SK-N-SH (cell line): Measurements from ENCODE around the gene NBEAL2. TPM values are rescaled to one million over a fixed set of nuclear protein-coding genes. Genes with fewer than 3 reads are reported as not detected.

Experiments
- CTCF ChIA-PET: fragments of 300-600, 350-600 bp; formaldehyde crosslinking; extraction: SDS; loops from one replicate; lab custom pipeline; 2021; lab: Yijun Ruan, JAX
- POLR2A ChIA-PET: fragments of 350-600 bp; sonication (Branson Sonifier 250); formaldehyde crosslinking; extraction: SDS; loops from one replicate; lab custom pipeline; 2020; ENCODE audit warnings: antibody characterized with exemption, inconsistent platforms; lab: Yijun Ruan, JAX
- DNase-seq: peaks from one replicate; pipeline ENCODE4 v3.0.0; 2012
- H2AFZ ChIP-seq: fragments of 200-600 bp; sonication (generic); 2 replicates; pipeline ENCODE4 v1.8.1; 2016; ENCODE audit warnings: antibody characterized with exemption, mild to moderate bottlenecking, low read depth
- H3F3A ChIP-seq: fragments of 200-600 bp; sonication (generic); replicated peaks from 2 replicates; pipeline ENCODE3; 2016; ENCODE audit warnings: antibody characterized with exemption, mild to moderate bottlenecking; ENCODE audit not compliant: insufficient read depth
- H3K27ac ChIP-seq, 2 experiments: fragments of 200-500 bp in 1 of 2; fragments of 200-600 bp in 1 of 2; sonication (Bioruptor generic) in 1 of 2; sonication (generic), shearing (Covaris generic) in 1 of 2; 2 replicates each; pipeline versions ENCODE4 v1.5.1 to v1.6.1; 2014 to 2016; ENCODE audit warnings: low read depth in 2 of 2, inconsistent platforms in 1 of 2, low read length in 1 of 2, mild to moderate bottlenecking in 1 of 2, mixed read lengths in 1 of 2
- H3K27me3 ChIP-seq: fragments of 200-600 bp; sonication (generic), shearing (Covaris generic); 2 replicates; pipeline ENCODE4 v1.6.1; 2016; ENCODE audit warnings: mixed run types; ENCODE audit not compliant: insufficient read depth
- H3K36me3 ChIP-seq, 2 experiments: fragments of 200-500 bp in 1 of 2; fragments of 200-600 bp in 1 of 2; sonication (Bioruptor generic) in 1 of 2; sonication (generic) in 1 of 2; replicated peaks in 1 of 2; 2 replicates each; pipeline versions ENCODE3 to v1.5.1; 2014 to 2016; ENCODE audit warnings: low read length in 1 of 2, mild to moderate bottlenecking in 1 of 2; ENCODE audit not compliant: insufficient read depth in 2 of 2, control insufficient read depth in 1 of 2
- H3K4me1 ChIP-seq, 2 experiments: fragments of 200-500 bp in 1 of 2; fragments of 200-600 bp in 1 of 2; sonication (Bioruptor generic) in 1 of 2; sonication (generic), shearing (Covaris generic) in 1 of 2; 2 replicates each; pipeline versions ENCODE4 v1.5.1 to v1.6.1; 2014 to 2016; ENCODE audit warnings: low read depth in 1 of 2, low read length in 1 of 2, mixed run types in 1 of 2; ENCODE audit not compliant: insufficient read depth in 2 of 2, control insufficient read depth in 1 of 2
- H3K4me2 ChIP-seq: fragments of 200-600 bp; sonication (generic), shearing (Covaris generic); 2 replicates; pipeline ENCODE4 v1.6.1; 2017; ENCODE audit warnings: mixed run types
- H3K4me3 ChIP-seq, 2 experiments: fragments of 200-500 bp in 1 of 2; fragments of 200-600 bp in 1 of 2; sonication (Bioruptor generic) in 1 of 2; sonication (generic), shearing (Covaris generic) in 1 of 2; 2 replicates each; pipeline versions ENCODE4 v1.5.1 to v1.8.1; 2014 to 2016; ENCODE audit warnings: low read depth in 2 of 2, inconsistent platforms in 1 of 2, low read length in 1 of 2, mild to moderate bottlenecking in 1 of 2, mixed read lengths in 1 of 2, moderate library complexity in 1 of 2
- H3K79me2 ChIP-seq: fragments of 200-600 bp; sonication (generic); 2 replicates; pipeline ENCODE4 v1.8.1; 2017; ENCODE audit warnings: mild to moderate bottlenecking; ENCODE audit not compliant: insufficient read depth
- H3K9ac ChIP-seq: fragments of 200-600 bp; sonication (generic); 2 replicates; pipeline ENCODE4 v1.6.1; 2017; ENCODE audit warnings: mixed run types
- H3K9me2 ChIP-seq: fragments of 200-600 bp; sonication (generic); 2 replicates; pipeline ENCODE4 v1.6.1; 2017; ENCODE audit warnings: mixed run types
- H3K9me3 ChIP-seq: fragments of 200-600 bp; sonication (generic); 2 replicates; pipeline ENCODE4 v1.6.1; 2017; ENCODE audit warnings: mixed run types, mild to moderate bottlenecking, moderate library complexity
- H4K20me1 ChIP-seq: fragments of 200-600 bp; sonication (generic); 2 replicates; pipeline ENCODE4 v1.6.1; 2017; ENCODE audit warnings: mild to moderate bottlenecking, mixed run types; ENCODE audit not compliant: insufficient read depth
- ELF1 ChIP-seq: IDR thresholded peaks from 2 replicates; pipeline ENCODE4 v1.4.0; 2012
- MXI1 ChIP-seq: IDR thresholded peaks from 2 replicates; pipeline ENCODE4 v1.6.1; 2012; ENCODE audit warnings: mild to moderate bottlenecking, low read depth, low read length, improper control_type of control experiment
- NFIC ChIP-seq: IDR thresholded peaks from 2 replicates; pipeline ENCODE4 v1.4.0; 2012; ENCODE audit warnings: borderline replicate concordance
- NRF1 ChIP-seq: IDR thresholded peaks from 2 replicates; pipeline ENCODE4 v1.6.1; 2012; ENCODE audit warnings: low read depth, mild to moderate bottlenecking, low read length
- TCF12 ChIP-seq: IDR thresholded peaks from 2 replicates; pipeline ENCODE4 v1.4.0; 2012
- WGBS: methylation state at CpG from one replicate; pipeline ENCODE4 v1.1.6; 2017; ENCODE audit warnings: low lambda C conversion rate; 5-methylcytosine and 5-hydroxymethylcytosine counted together
- polyA plus RNA-seq, 3 experiments: library from polyadenylated mRNA; depleted of rRNA; stranded (reverse); fragments of >200 nt; gene quantifications; 2 replicates each; pipeline ENCODE4 v1.2.3, GENCODE V29; 2012
- TF ChIP-seq, protein P1 (sequence below): fragments of 150-350 bp; IDR thresholded peaks from 2 replicates; pipeline ENCODE4 v1.6.1; 2016; ENCODE audit warnings: mild to moderate bottlenecking, low read depth, low read length
- TF ChIP-seq, protein P2 (sequence below): IDR thresholded peaks from 2 replicates; pipeline ENCODE4 v1.4.0; 2012; ENCODE audit warnings: low read depth, borderline replicate concordance
- TF ChIP-seq, protein P3 (sequence below): fragments of 150-350 bp; IDR thresholded peaks from 2 replicates; pipeline ENCODE4 v1.6.1; 2017; ENCODE audit warnings: antibody characterized with exemption, low read length, low read depth, borderline replicate concordance

The NBEAL2 gene
- polyA plus RNA-seq, 1 of the 3 experiments (the other 2 are of a cell fraction): 20.3 TPM

DNA sequence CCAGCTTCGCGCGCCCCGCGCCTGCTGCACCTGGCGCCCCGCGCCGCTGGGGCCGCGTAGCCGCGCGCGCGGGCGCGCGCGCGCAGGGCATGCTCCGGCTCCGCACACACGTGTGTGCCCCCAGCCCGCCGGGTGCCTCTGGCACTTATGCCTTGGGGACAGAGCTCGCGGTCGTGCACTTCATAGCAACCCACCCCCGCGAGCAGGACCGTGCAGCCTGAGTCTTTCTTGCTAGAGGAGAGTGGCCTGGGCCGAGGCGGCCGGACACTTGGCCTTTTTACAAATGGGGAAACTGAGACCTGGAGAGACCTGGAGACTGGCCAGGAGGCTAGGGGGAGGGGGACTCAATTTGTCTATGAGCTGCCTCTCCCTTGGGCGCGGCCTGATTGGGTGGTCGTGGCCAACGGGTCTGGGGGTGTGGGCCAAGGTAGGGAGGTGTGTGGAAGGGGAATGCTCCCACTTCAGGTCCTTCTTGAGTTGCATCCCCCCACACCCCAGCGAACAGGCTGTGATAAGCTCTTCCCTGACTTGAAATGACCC, 562 bp downstream of the NBEAL2 start:
- ChIA-PET CTCF (interaction anchor here (0.9 to 6.8 kb wide), 10 partner anchors 19 to 400 kb away, joined by 3 to 29 read pairs (median 3); partner anchors contain the start of genes MYL3 and PTPN23), POLR2A (interaction anchor here (0.6 to 1.6 kb wide), 6 partner anchors 10 to 151 kb away, joined by 3 to 6 read pairs (median 4); no protein-coding TSS in a partner anchor)
- peak overlapping the region in 1 of 2 experiments; percentile 13; a peak in 1 of 4 replicates for H3K27ac ChIP-seq
- H2AFZ ChIP-seq: no peak overlapping the region
- H3K9ac ChIP-seq: peak overlapping the region; percentile 65
- no peaks in the 10 kb centered on the region for H3K9me2 ChIP-seq
- H3K36me3 ChIP-seq: no peaks in the 10 kb centered on the region
- no peaks in the 10 kb centered on the region for H3F3A ChIP-seq
- peaks cover 3 to 19% of the 10 kb centered on the region in 2 experiments; a peak in 1 of 4 replicates for H3K4me1 ChIP-seq
- peaks cover 17% of the 10 kb centered on the region for H3K79me2 ChIP-seq
- no peaks in the 10 kb centered on the region for H3K9me3 ChIP-seq
- H4K20me1 ChIP-seq: peaks cover 10% of the 10 kb centered on the region
- peak overlapping the region; percentile 65 to 78 for H3K4me3 ChIP-seq
- WGBS: 20% methylated on average over 4 of the region's 40 CpGs
- H3K27me3 ChIP-seq: no peaks in the 10 kb centered on the region
- TF ChIP-seq, protein P1, sequence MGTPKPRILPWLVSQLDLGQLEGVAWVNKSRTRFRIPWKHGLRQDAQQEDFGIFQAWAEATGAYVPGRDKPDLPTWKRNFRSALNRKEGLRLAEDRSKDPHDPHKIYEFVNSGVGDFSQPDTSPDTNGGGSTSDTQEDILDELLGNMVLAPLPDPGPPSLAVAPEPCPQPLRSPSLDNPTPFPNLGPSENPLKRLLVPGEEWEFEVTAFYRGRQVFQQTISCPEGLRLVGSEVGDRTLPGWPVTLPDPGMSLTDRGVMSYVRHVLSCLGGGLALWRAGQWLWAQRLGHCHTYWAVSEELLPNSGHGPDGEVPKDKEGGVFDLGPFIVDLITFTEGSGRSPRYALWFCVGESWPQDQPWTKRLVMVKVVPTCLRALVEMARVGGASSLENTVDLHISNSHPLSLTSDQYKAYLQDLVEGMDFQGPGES: no peak
- TF ChIP-seq NFIC (no peak), NRF1 (no peak), ELF1 (no peak), MXI1 (peak; percentile 51; the same call in 1 of the 2 replicates)
- TF ChIP-seq, protein P2, sequence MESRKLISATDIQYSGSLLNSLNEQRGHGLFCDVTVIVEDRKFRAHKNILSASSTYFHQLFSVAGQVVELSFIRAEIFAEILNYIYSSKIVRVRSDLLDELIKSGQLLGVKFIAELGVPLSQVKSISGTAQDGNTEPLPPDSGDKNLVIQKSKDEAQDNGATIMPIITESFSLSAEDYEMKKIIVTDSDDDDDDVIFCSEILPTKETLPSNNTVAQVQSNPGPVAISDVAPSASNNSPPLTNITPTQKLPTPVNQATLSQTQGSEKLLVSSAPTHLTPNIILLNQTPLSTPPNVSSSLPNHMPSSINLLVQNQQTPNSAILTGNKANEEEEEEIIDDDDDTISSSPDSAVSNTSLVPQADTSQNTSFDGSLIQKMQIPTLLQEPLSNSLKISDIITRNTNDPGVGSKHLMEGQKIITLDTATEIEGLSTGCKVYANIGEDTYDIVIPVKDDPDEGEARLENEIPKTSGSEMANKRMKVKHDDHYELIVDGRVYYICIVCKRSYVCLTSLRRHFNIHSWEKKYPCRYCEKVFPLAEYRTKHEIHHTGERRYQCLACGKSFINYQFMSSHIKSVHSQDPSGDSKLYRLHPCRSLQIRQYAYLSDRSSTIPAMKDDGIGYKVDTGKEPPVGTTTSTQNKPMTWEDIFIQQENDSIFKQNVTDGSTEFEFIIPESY: no peak
- TF ChIP-seq, protein P3, sequence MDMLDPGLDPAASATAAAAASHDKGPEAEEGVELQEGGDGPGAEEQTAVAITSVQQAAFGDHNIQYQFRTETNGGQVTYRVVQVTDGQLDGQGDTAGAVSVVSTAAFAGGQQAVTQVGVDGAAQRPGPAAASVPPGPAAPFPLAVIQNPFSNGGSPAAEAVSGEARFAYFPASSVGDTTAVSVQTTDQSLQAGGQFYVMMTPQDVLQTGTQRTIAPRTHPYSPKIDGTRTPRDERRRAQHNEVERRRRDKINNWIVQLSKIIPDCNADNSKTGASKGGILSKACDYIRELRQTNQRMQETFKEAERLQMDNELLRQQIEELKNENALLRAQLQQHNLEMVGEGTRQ: no peak
- TF ChIP-seq, all 33 proteins: peak for 1
- peak overlapping the region; percentile 97 for H3K4me2 ChIP-seq
- no peak for DNase-seq

DNA sequence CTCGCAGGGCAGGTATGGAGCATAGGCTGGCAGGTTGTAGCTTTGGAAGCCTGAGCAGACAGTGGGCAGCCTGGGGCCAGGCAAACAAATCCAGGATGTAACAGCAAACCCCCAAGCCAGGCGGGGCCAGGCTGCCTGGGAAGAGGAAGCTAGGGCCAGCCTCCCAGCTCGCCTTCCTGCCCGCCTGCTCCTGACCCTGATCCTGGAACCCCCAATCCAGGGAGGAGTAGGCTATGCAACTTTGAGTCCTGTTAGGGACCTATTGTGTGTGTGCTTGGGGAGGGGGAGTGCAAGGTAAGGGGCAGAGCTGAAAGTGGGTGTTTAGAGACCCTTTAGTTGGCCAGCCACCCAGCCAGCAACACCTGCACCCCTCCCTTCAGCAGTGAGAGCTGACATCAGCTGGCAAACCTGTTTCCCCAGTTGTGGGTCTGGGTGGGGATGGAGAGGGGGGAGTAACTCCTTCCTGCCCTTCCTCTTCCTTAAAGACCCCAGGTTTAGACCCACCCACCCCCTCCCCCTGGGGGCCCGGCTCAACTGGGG, 2.5 kb downstream of the NBEAL2 start:
- ChIA-PET POLR2A (no interaction called here), CTCF (interaction anchor here (0.5 to 6.8 kb wide), 8 partner anchors 17 to 493 kb away, joined by 3 to 29 read pairs (median 4); no protein-coding TSS in a partner anchor)
- Histone ChIP-seq H3K9me3 (no peaks in the 10 kb centered on the region), H3K4me2 (no peak overlapping the region), H4K20me1 (no peaks in the 10 kb centered on the region), H3F3A (no peaks in the 10 kb centered on the region), H3K27me3 (no peaks in the 10 kb centered on the region), H3K9ac (no peak overlapping the region), H3K79me2 (peaks cover 4% of the 10 kb centered on the region; the same call in 1 of the 2 replicates), H3K9me2 (no peaks in the 10 kb centered on the region), H2AFZ (no peak overlapping the region), H3K4me1 (peaks cover 2 to 19% of the 10 kb centered on the region in 2 experiments; a peak in 1 of 4 replicates), H3K4me3 (no peak overlapping the region), H3K36me3 (no peaks in the 10 kb centered on the region), H3K27ac (no peak overlapping the region)
- 50% methylated on average over 2 of the region's 5 CpGs for WGBS
- TF ChIP-seq TCF12: no peak
- no peak for DNase-seq
